Panc1 (cell line): ENCODE results near the gene VIM.

Experiments
- CTCF ChIP-seq: fragments of 450-650 bp; IDR thresholded peaks from 2 replicates; pipeline ENCODE4 v1.5.1; 2017; ENCODE audit warnings: mild to moderate bottlenecking
- POLR2AphosphoS5 ChIP-seq: IDR thresholded peaks from 2 replicates; pipeline ENCODE4 v1.6.1; 2012; ENCODE audit warnings: mild to moderate bottlenecking, low read depth, low read length, moderate library complexity
- SIN3A ChIP-seq: IDR thresholded peaks from 2 replicates; pipeline ENCODE4 v1.6.1; 2012; ENCODE audit warnings: low read depth, mild to moderate bottlenecking, low read length, moderate library complexity, borderline replicate concordance; ENCODE audit not compliant: insufficient read depth
- TCF7L2 ChIP-seq: IDR thresholded peaks from 2 replicates; pipeline ENCODE4 v1.6.1; 2011; ENCODE audit warnings: mild to moderate bottlenecking, low read depth, low read length, inconsistent platforms
- TF ChIP-seq, protein P1 (sequence below), 2 experiments: IDR thresholded peaks; 2 replicates each; pipeline ENCODE4 v1.6.1; 2011 to 2012; ENCODE audit warnings: low read depth in 2 of 2, control low read depth in 1 of 2, low read length in 1 of 2, mild to moderate bottlenecking in 1 of 2, moderate library complexity in 1 of 2; ENCODE audit not compliant: insufficient read depth in 1 of 2

GRCh38 chr10:17226891-17227303 is 1.1 kb upstream of the VIM start:
- TF ChIP-seq, protein P1, sequence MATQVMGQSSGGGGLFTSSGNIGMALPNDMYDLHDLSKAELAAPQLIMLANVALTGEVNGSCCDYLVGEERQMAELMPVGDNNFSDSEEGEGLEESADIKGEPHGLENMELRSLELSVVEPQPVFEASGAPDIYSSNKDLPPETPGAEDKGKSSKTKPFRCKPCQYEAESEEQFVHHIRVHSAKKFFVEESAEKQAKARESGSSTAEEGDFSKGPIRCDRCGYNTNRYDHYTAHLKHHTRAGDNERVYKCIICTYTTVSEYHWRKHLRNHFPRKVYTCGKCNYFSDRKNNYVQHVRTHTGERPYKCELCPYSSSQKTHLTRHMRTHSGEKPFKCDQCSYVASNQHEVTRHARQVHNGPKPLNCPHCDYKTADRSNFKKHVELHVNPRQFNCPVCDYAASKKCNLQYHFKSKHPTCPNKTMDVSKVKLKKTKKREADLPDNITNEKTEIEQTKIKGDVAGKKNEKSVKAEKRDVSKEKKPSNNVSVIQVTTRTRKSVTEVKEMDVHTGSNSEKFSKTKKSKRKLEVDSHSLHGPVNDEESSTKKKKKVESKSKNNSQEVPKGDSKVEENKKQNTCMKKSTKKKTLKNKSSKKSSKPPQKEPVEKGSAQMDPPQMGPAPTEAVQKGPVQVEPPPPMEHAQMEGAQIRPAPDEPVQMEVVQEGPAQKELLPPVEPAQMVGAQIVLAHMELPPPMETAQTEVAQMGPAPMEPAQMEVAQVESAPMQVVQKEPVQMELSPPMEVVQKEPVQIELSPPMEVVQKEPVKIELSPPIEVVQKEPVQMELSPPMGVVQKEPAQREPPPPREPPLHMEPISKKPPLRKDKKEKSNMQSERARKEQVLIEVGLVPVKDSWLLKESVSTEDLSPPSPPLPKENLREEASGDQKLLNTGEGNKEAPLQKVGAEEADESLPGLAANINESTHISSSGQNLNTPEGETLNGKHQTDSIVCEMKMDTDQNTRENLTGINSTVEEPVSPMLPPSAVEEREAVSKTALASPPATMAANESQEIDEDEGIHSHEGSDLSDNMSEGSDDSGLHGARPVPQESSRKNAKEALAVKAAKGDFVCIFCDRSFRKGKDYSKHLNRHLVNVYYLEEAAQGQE (IDR thresholded peaks at IDR 0.05; ENCODE audit: insufficient read depth in 1 of 2, low read depth in 2 of 2, low read length in 1 of 2), result no peak
- TF ChIP-seq CTCF (no peak), POLR2AphosphoS5 (no peak), SIN3A (no peak), TCF7L2 (no peak)
